SK-N-SH (cell line): ENCODE results near the gene DVL2. TPM values are rescaled to one million over a fixed set of nuclear protein-coding genes. Genes with fewer than 3 reads are reported as not detected.

ENCODE experiments used
- CTCF ChIA-PET: fragments of 300-600, 350-600 bp; formaldehyde crosslinking; extraction: SDS; loops from one replicate; lab custom pipeline; 2021; lab: Yijun Ruan, JAX
- POLR2A ChIA-PET: fragments of 350-600 bp; sonication (Branson Sonifier 250); formaldehyde crosslinking; extraction: SDS; loops from one replicate; lab custom pipeline; 2020; ENCODE audit warnings: antibody characterized with exemption, inconsistent platforms; lab: Yijun Ruan, JAX
- DNase-seq: peaks from one replicate; pipeline ENCODE4 v3.0.0; 2012
- H2AFZ ChIP-seq: fragments of 200-600 bp; sonication (generic); 2 replicates; pipeline ENCODE4 v1.8.1; 2016; ENCODE audit warnings: antibody characterized with exemption, mild to moderate bottlenecking, low read depth
- H3F3A ChIP-seq: fragments of 200-600 bp; sonication (generic); replicated peaks from 2 replicates; pipeline ENCODE3; 2016; ENCODE audit warnings: antibody characterized with exemption, mild to moderate bottlenecking; ENCODE audit not compliant: insufficient read depth
- H3K27ac ChIP-seq, 2 experiments: fragments of 200-500 bp in 1 of 2; fragments of 200-600 bp in 1 of 2; sonication (Bioruptor generic) in 1 of 2; sonication (generic), shearing (Covaris generic) in 1 of 2; 2 replicates each; pipeline versions ENCODE4 v1.5.1 to v1.6.1; 2014 to 2016; ENCODE audit warnings: low read depth in 2 of 2, inconsistent platforms in 1 of 2, low read length in 1 of 2, mild to moderate bottlenecking in 1 of 2, mixed read lengths in 1 of 2
- H3K27me3 ChIP-seq: fragments of 200-600 bp; sonication (generic), shearing (Covaris generic); 2 replicates; pipeline ENCODE4 v1.6.1; 2016; ENCODE audit warnings: mixed run types; ENCODE audit not compliant: insufficient read depth
- H3K36me3 ChIP-seq, 2 experiments: fragments of 200-500 bp in 1 of 2; fragments of 200-600 bp in 1 of 2; sonication (Bioruptor generic) in 1 of 2; sonication (generic) in 1 of 2; replicated peaks in 1 of 2; 2 replicates each; pipeline versions ENCODE3 to v1.5.1; 2014 to 2016; ENCODE audit warnings: low read length in 1 of 2, mild to moderate bottlenecking in 1 of 2; ENCODE audit not compliant: insufficient read depth in 2 of 2, control insufficient read depth in 1 of 2
- H3K4me1 ChIP-seq, 2 experiments: fragments of 200-500 bp in 1 of 2; fragments of 200-600 bp in 1 of 2; sonication (Bioruptor generic) in 1 of 2; sonication (generic), shearing (Covaris generic) in 1 of 2; 2 replicates each; pipeline versions ENCODE4 v1.5.1 to v1.6.1; 2014 to 2016; ENCODE audit warnings: low read depth in 1 of 2, low read length in 1 of 2, mixed run types in 1 of 2; ENCODE audit not compliant: insufficient read depth in 2 of 2, control insufficient read depth in 1 of 2
- H3K4me2 ChIP-seq: fragments of 200-600 bp; sonication (generic), shearing (Covaris generic); 2 replicates; pipeline ENCODE4 v1.6.1; 2017; ENCODE audit warnings: mixed run types
- H3K4me3 ChIP-seq, 2 experiments: fragments of 200-500 bp in 1 of 2; fragments of 200-600 bp in 1 of 2; sonication (Bioruptor generic) in 1 of 2; sonication (generic), shearing (Covaris generic) in 1 of 2; 2 replicates each; pipeline versions ENCODE4 v1.5.1 to v1.8.1; 2014 to 2016; ENCODE audit warnings: low read depth in 2 of 2, inconsistent platforms in 1 of 2, low read length in 1 of 2, mild to moderate bottlenecking in 1 of 2, mixed read lengths in 1 of 2, moderate library complexity in 1 of 2
- H3K79me2 ChIP-seq: fragments of 200-600 bp; sonication (generic); 2 replicates; pipeline ENCODE4 v1.8.1; 2017; ENCODE audit warnings: mild to moderate bottlenecking; ENCODE audit not compliant: insufficient read depth
- H3K9ac ChIP-seq: fragments of 200-600 bp; sonication (generic); 2 replicates; pipeline ENCODE4 v1.6.1; 2017; ENCODE audit warnings: mixed run types
- H3K9me2 ChIP-seq: fragments of 200-600 bp; sonication (generic); 2 replicates; pipeline ENCODE4 v1.6.1; 2017; ENCODE audit warnings: mixed run types
- H3K9me3 ChIP-seq: fragments of 200-600 bp; sonication (generic); 2 replicates; pipeline ENCODE4 v1.6.1; 2017; ENCODE audit warnings: mixed run types, mild to moderate bottlenecking, moderate library complexity
- H4K20me1 ChIP-seq: fragments of 200-600 bp; sonication (generic); 2 replicates; pipeline ENCODE4 v1.6.1; 2017; ENCODE audit warnings: mild to moderate bottlenecking, mixed run types; ENCODE audit not compliant: insufficient read depth
- CHD2 ChIP-seq: fragments of 150-350 bp; IDR thresholded peaks from 2 replicates; pipeline ENCODE4 v1.6.1; 2018; ENCODE audit warnings: low read length; ENCODE audit not compliant: partially characterized antibody
- CTCF ChIP-seq: fragments of 200-600 bp; sonication (generic); IDR thresholded peaks from 2 replicates; pipeline ENCODE4 v1.6.1; 2017; ENCODE audit warnings: antibody characterized with exemption, mild to moderate bottlenecking, moderate library complexity
- FOSL2 ChIP-seq: IDR thresholded peaks from 2 replicates; pipeline ENCODE4 v1.4.0; 2012; ENCODE audit warnings: low read depth, mild to moderate bottlenecking, moderate library complexity, borderline replicate concordance
- FOXJ3 ChIP-seq: sonication (generic); formaldehyde crosslinking; IDR thresholded peaks from 2 replicates; pipeline ENCODE4 v1.5.1; 2020; ENCODE audit warnings: mild to moderate bottlenecking, missing genetic modification reagents
- FOXM1 ChIP-seq: IDR thresholded peaks from 2 replicates; pipeline ENCODE4 v1.4.0; 2012; ENCODE audit warnings: low read depth, mild to moderate bottlenecking
- GABPA ChIP-seq: IDR thresholded peaks from 2 replicates; pipeline ENCODE4 v1.4.0; 2012; ENCODE audit warnings: low read depth, mild to moderate bottlenecking
- GATA2 ChIP-seq: sonication (generic); formaldehyde crosslinking; IDR thresholded peaks from 2 replicates; pipeline ENCODE4 v1.5.0; 2020; ENCODE audit warnings: mild to moderate bottlenecking, missing genetic modification reagents
- MEF2A ChIP-seq: IDR thresholded peaks from 2 replicates; pipeline ENCODE4 v1.4.0; 2012; ENCODE audit warnings: low read depth, borderline replicate concordance
- MXI1 ChIP-seq: IDR thresholded peaks from 2 replicates; pipeline ENCODE4 v1.6.1; 2012; ENCODE audit warnings: mild to moderate bottlenecking, low read depth, low read length, improper control_type of control experiment
- POLR2AphosphoS5 ChIP-seq: IDR thresholded peaks from 2 replicates; pipeline ENCODE4 v1.6.1; 2012; ENCODE audit warnings: low read depth, low read length
- RAD21 ChIP-seq: IDR thresholded peaks from 2 replicates; pipeline ENCODE4 v1.6.1; 2012; ENCODE audit warnings: mild to moderate bottlenecking, low read length
- RCOR1 ChIP-seq: fragments of 150-350 bp; IDR thresholded peaks from 2 replicates; pipeline ENCODE4 v1.6.1; 2017; ENCODE audit warnings: antibody characterized with exemption, low read length
- RFX5 ChIP-seq: IDR thresholded peaks from 2 replicates; pipeline ENCODE4 v1.6.1; 2012; ENCODE audit warnings: mild to moderate bottlenecking, improper control_type of control experiment, low read length
- TAF1 ChIP-seq: IDR thresholded peaks from 2 replicates; pipeline ENCODE4 v1.6.1; 2012; ENCODE audit warnings: low read depth, mild to moderate bottlenecking, low read length, moderate library complexity, borderline replicate concordance
- USF1 ChIP-seq: IDR thresholded peaks from 2 replicates; pipeline ENCODE4 v1.4.0; 2012; ENCODE audit warnings: low read depth, borderline replicate concordance
- YY1 ChIP-seq: IDR thresholded peaks from 2 replicates; pipeline ENCODE4 v1.4.0; 2012; ENCODE audit warnings: low read depth, mild to moderate bottlenecking
- WGBS: methylation state at CpG from one replicate; pipeline ENCODE4 v1.1.6; 2017; ENCODE audit warnings: low lambda C conversion rate; 5-methylcytosine and 5-hydroxymethylcytosine counted together
- polyA plus RNA-seq, 3 experiments: library from polyadenylated mRNA; depleted of rRNA; stranded (reverse); fragments of >200 nt; gene quantifications; 2 replicates each; pipeline ENCODE4 v1.2.3, GENCODE V29; 2012
- TF ChIP-seq, protein P1 (sequence below): IDR thresholded peaks from 2 replicates; pipeline ENCODE4; 2012
- TF ChIP-seq, protein P2 (sequence below): fragments of 150-350 bp; IDR thresholded peaks from 2 replicates; pipeline ENCODE4 v1.6.1; 2016; ENCODE audit warnings: mild to moderate bottlenecking, low read depth, low read length
- TF ChIP-seq, protein P3 (sequence below): IDR thresholded peaks from 2 replicates; pipeline ENCODE4 v1.6.1; 2012; ENCODE audit warnings: mild to moderate bottlenecking, low read depth, low read length, moderate library complexity

Gene DVL2
- polyA plus RNA-seq, 1 of the 3 experiments (the other 2 are of a cell fraction): 8.3 TPM

DNA sequence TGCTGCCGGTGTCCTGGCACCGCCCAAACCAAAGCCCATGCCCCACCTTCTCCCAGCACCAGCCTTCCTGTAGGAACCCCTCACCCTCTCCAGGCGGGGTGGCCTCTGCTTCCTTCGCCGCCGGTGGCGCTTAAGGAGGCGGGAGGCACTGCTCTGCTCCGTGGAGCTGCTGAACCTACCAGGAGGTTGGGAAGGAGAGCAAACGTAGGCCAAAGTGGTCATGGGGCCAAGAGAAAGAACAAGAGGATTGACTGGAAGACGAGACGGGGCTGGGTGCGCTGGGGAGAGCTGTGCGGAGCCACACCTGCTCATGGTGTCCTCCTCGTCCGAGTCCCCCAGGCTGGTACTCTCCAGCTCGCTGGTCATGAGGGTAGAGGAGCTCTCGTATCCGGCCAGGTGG, 4.8 kb downstream of the DVL2 start:
- Histone ChIP-seq H3K27me3 (no peaks in the 10 kb centered on the region), H3K27ac (no peak overlapping the region), H3K9me3 (no peaks in the 10 kb centered on the region), H3K4me3 (no peak overlapping the region), H3K79me2 (peaks cover 47% of the 10 kb centered on the region), H3K4me2 (no peak overlapping the region), H3K9ac (no peak overlapping the region)
- ChIA-PET POLR2A (interaction anchor here (1.3 kb wide), 1 partner anchor 9 kb away, joined by 8 read pairs; the partner anchor contains the start of gene ACADVL), CTCF (interaction anchor here (6.5 kb wide), 1 partner anchor 10 kb away, joined by 44 read pairs; the partner anchor contains the start of genes ACADVL and DLG4)
- TF ChIP-seq USF1: no peak
- no peak for TF ChIP-seq FOSL2
- no peak for TF ChIP-seq MXI1
- no peak for TF ChIP-seq CHD2
- no peak for TF ChIP-seq POLR2AphosphoS5
- no peak for TF ChIP-seq RFX5
- no peak for TF ChIP-seq TAF1
- TF ChIP-seq FOXJ3 (CRISPR knock-in tag): no peak
- TF ChIP-seq, protein P1, sequence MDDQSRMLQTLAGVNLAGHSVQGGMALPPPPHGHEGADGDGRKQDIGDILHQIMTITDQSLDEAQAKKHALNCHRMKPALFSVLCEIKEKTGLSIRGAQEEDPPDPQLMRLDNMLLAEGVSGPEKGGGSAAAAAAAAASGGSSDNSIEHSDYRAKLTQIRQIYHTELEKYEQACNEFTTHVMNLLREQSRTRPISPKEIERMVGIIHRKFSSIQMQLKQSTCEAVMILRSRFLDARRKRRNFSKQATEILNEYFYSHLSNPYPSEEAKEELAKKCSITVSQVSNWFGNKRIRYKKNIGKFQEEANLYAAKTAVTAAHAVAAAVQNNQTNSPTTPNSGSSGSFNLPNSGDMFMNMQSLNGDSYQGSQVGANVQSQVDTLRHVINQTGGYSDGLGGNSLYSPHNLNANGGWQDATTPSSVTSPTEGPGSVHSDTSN: no peak
- TF ChIP-seq, protein P2, sequence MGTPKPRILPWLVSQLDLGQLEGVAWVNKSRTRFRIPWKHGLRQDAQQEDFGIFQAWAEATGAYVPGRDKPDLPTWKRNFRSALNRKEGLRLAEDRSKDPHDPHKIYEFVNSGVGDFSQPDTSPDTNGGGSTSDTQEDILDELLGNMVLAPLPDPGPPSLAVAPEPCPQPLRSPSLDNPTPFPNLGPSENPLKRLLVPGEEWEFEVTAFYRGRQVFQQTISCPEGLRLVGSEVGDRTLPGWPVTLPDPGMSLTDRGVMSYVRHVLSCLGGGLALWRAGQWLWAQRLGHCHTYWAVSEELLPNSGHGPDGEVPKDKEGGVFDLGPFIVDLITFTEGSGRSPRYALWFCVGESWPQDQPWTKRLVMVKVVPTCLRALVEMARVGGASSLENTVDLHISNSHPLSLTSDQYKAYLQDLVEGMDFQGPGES: no peak
- no peak for TF ChIP-seq GABPA
- TF ChIP-seq RAD21: no peak
- no peak for TF ChIP-seq FOXM1
- TF ChIP-seq, protein P3, sequence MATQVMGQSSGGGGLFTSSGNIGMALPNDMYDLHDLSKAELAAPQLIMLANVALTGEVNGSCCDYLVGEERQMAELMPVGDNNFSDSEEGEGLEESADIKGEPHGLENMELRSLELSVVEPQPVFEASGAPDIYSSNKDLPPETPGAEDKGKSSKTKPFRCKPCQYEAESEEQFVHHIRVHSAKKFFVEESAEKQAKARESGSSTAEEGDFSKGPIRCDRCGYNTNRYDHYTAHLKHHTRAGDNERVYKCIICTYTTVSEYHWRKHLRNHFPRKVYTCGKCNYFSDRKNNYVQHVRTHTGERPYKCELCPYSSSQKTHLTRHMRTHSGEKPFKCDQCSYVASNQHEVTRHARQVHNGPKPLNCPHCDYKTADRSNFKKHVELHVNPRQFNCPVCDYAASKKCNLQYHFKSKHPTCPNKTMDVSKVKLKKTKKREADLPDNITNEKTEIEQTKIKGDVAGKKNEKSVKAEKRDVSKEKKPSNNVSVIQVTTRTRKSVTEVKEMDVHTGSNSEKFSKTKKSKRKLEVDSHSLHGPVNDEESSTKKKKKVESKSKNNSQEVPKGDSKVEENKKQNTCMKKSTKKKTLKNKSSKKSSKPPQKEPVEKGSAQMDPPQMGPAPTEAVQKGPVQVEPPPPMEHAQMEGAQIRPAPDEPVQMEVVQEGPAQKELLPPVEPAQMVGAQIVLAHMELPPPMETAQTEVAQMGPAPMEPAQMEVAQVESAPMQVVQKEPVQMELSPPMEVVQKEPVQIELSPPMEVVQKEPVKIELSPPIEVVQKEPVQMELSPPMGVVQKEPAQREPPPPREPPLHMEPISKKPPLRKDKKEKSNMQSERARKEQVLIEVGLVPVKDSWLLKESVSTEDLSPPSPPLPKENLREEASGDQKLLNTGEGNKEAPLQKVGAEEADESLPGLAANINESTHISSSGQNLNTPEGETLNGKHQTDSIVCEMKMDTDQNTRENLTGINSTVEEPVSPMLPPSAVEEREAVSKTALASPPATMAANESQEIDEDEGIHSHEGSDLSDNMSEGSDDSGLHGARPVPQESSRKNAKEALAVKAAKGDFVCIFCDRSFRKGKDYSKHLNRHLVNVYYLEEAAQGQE: no peak
- no peak for TF ChIP-seq MEF2A
- TF ChIP-seq CTCF: no peak
- no peak for TF ChIP-seq GATA2
- no peak for TF ChIP-seq RCOR1
- TF ChIP-seq YY1: no peak
- TF ChIP-seq, all 33 proteins: peak for 0
- peaks cover 29% of the 10 kb centered on the region for H4K20me1 ChIP-seq
- H3F3A ChIP-seq: peaks cover 11% of the 10 kb centered on the region
- no peaks in the 10 kb centered on the region for H3K9me2 ChIP-seq
- peaks cover 31 to 60% of the 10 kb centered on the region in 2 experiments for H3K36me3 ChIP-seq
- DNase-seq: no peak
- no peak overlapping the region for H2AFZ ChIP-seq
- 97% methylated on average over 17 of the region's 19 CpGs for WGBS
- H3K4me1 ChIP-seq: peaks cover 10% of the 10 kb centered on the region in 2 experiments; a peak in 3 of 4 replicates
